ENCODE measurements around the gene ELMOD3. TPM values are rescaled to one million over a fixed set of nuclear protein-coding genes. Genes with fewer than 3 reads are reported as not detected.
"Not testable (repeated sequence)": the region's sequence is repeated elsewhere in the genome, so short reads cannot be mapped to it uniquely, and the experiment has no call there.

The ELMOD3 gene
- total RNA-seq, 3 donors from 2014 or later = 18.1 to 29.8 (median 23.0) TPM

- intact Hi-C loops (cut with DNase I, micrococcal nuclease) = no loop called here
- peaks cover 26% of the 10 kb centered on the region for H3K4me1 ChIP-seq (ENCODE audit: low read depth)
- ATAC-seq (no peak), DNase-seq (no peak)
- no peak overlapping the region for H3K4me3 ChIP-seq
- no peaks in the 10 kb centered on the region for H3K9me3 ChIP-seq
- no peak for TF ChIP-seq CTCF (IDR thresholded peaks at IDR 0.05)
- H3K36me3 ChIP-seq (ENCODE audit: low read depth) = peaks cover 9% of the 10 kb centered on the region
These were observed 31.1 kb upstream of the ELMOD3 start for GRCh38 chr2:85323351-85323987.

- H3K36me3 ChIP-seq (ENCODE audit: low read depth); H3K4me3 ChIP-seq; DNase-seq; intact Hi-C loops (cut with DNase I, micrococcal nuclease); H3K9me3 ChIP-seq; ATAC-seq: not testable (repeated sequence)
- H3K4me1 ChIP-seq (ENCODE audit: low read depth) = peaks cover 26% of the 10 kb centered on the region
These were observed 30.6 kb upstream of the ELMOD3 start for GRCh38 chr2:85323988-85324367.

- Histone ChIP-seq H3K36me3 (ENCODE audit: low read depth) (peaks cover 9% of the 10 kb centered on the region), H3K4me1 (ENCODE audit: low read depth) (peaks cover 26% of the 10 kb centered on the region), H3K4me3 (no peak overlapping the region), H3K9me3 (no peaks in the 10 kb centered on the region)
- peak in 2 of 3 donors; percentile 53 to 72 for DNase-seq
- intact Hi-C loops (cut with DNase I, micrococcal nuclease) = no loop called here
- ATAC-seq = peak; percentile 53
- no peak for TF ChIP-seq CTCF (IDR thresholded peaks at IDR 0.05)
These were observed 29.7 kb upstream of the ELMOD3 start for GRCh38 chr2:85324639-85325465.

GRCh38 chr2:85325466-85325811, 29.1 kb upstream of the ELMOD3 start:
- intact Hi-C loops (cut with DNase I, micrococcal nuclease) = no loop called here
- TF ChIP-seq CTCF (IDR thresholded peaks at IDR 0.05) = no peak
- Histone ChIP-seq H3K4me1 (ENCODE audit: low read depth) (peaks cover 26% of the 10 kb centered on the region), H3K4me3 (no peak overlapping the region), H3K36me3 (ENCODE audit: low read depth) (peaks cover 9% of the 10 kb centered on the region), H3K9me3 (no peaks in the 10 kb centered on the region)
- ATAC-seq = no peak
- no peak for DNase-seq

- Histone ChIP-seq H3K4me3 (peak overlapping the region; percentile 40), H3K9me3 (no peaks in the 10 kb centered on the region), H3K4me1 (ENCODE audit: low read depth) (peaks cover 26% of the 10 kb centered on the region), H3K36me3 (ENCODE audit: low read depth) (peaks cover 9% of the 10 kb centered on the region)
- intact Hi-C loops (cut with DNase I, micrococcal nuclease) = no loop called here
- ATAC-seq (peak; percentile 11), DNase-seq (peak in 1 of 3 donors; percentile 50)
- no peak for TF ChIP-seq CTCF (IDR thresholded peaks at IDR 0.05)
These were observed 28.0 kb upstream of the ELMOD3 start for GRCh38 chr2:85326406-85327159.

Data from mucosa of descending colon (tissue), 3 donors.